Right renal cortex interstitium (tissue), 3 donors: ENCODE measurements around the gene CHADL. TPM values are rescaled to one million over a fixed set of nuclear protein-coding genes. Genes with fewer than 3 reads are reported as not detected.

Experiments
- DNase-seq, 3 donors: peaks; one replicate each; pipeline ENCODE4 v3.0.0-alpha.2; 2013; ENCODE audit warnings: low read depth in 3 of 3, low spot score in 2 of 3
- polyA plus RNA-seq, 3 donors: library from polyadenylated mRNA; unstranded; fragments of 120-200 nt; gene quantifications; one replicate each; pipeline ENCODE4 v1.2.1, GENCODE V29; 2013; ENCODE audit not compliant: insufficient read length in 3 of 3

The CHADL gene
- polyA plus RNA-seq, 3 donors: 2.7 to 3.1 (median 2.9) TPM

- no peak for DNase-seq
Measured at GRCh38 chr22:41234815-41235695, 5.7 kb downstream of the CHADL start.

- no peak for DNase-seq
Measured at GRCh38 chr22:41231369-41231768, 9.4 kb downstream of the CHADL start.

GRCh38 chr22:41230401-41230785 lies 10.3 kb downstream of the CHADL start:
- DNase-seq: no peak

- no peak for DNase-seq
Measured at GRCh38 chr22:41229730-41230400, 10.9 kb downstream of the CHADL start.

- no peak for DNase-seq
Measured at GRCh38 chr22:41229215-41229614, 11.5 kb downstream of the CHADL start.

- DNase-seq: no peak
Measured at GRCh38 chr22:41226723-41227655, 13.7 kb downstream of the CHADL start.

GRCh38 chr22:41223535-41223934 lies 17.2 kb downstream of the CHADL start:
- DNase-seq: no peak

GRCh38 chr22:41222846-41223507 lies 17.8 kb downstream of the CHADL start:
- DNase-seq: no peak

GRCh38 chr22:41217553-41218157 lies 23.1 kb downstream of the CHADL start:
- DNase-seq: no peak

GRCh38 chr22:41216984-41217383 lies 23.7 kb downstream of the CHADL start:
- no peak for DNase-seq

GRCh38 chr22:41215926-41216325 lies 24.8 kb downstream of the CHADL start:
- no peak for DNase-seq

- DNase-seq: no peak
Measured at GRCh38 chr22:41215409-41215808, 25.3 kb downstream of the CHADL start.

- no peak for DNase-seq
Measured at GRCh38 chr22:41206719-41207118, 34.0 kb downstream of the CHADL start.

GRCh38 chr22:41204992-41205900 lies 35.5 kb downstream of the CHADL start, which contains the start of gene L3MBTL2:
TSS of gene L3MBTL2 (plus strand) at chr22:41205312. CDS start at chr22:41205363, 51 bp downstream.
- DNase-seq: peak; percentile 88 to 95 (median 91)

- DNase-seq: no peak
Measured at GRCh38 chr22:41204066-41204465, 36.7 kb downstream of the CHADL start.

GRCh38 chr22:41203118-41203517 lies 37.6 kb downstream of the CHADL start:
- DNase-seq: no peak

GRCh38 chr22:41201141-41201540 lies 39.6 kb downstream of the CHADL start:
- no peak for DNase-seq

- no peak for DNase-seq
Measured at GRCh38 chr22:41198027-41198580, 42.6 kb downstream of the CHADL start.
